Sigmoid colon (tissue), 7 donors: ENCODE data around the gene GALNT18. TPM values are rescaled to one million over a fixed set of nuclear protein-coding genes. Genes with fewer than 3 reads are reported as not detected.
A peak's percentile ranks its signal among the peaks of the same experiment; 100 is the strongest.

Experiments used
- DNase-seq: peaks from one replicate; pipeline ENCODE4 v3.0.0-alpha.2; 2019
- H3K27ac ChIP-seq, 4 donors: fragments of 200-600 bp; sonication (generic); one replicate each; pipeline ENCODE4 v1.5.1; 2016 to 2019; ENCODE audit warnings: mild to moderate bottlenecking in 1 of 4
- H3K27me3 ChIP-seq, 3 donors: fragments of 200-600 bp; sonication (generic); one replicate each; pipeline ENCODE4 v1.5.1; 2019; ENCODE audit warnings: mild to moderate bottlenecking in 1 of 3
- H3K36me3 ChIP-seq, 4 donors: fragments of 200-600 bp; sonication (generic); one replicate each; pipeline ENCODE4 v1.5.1; 2016 to 2019
- H3K4me1 ChIP-seq, 4 donors: fragments of 200-600 bp; sonication (generic); one replicate each; pipeline ENCODE4 v1.5.1; 2017 to 2019
- H3K4me3 ChIP-seq, 4 donors: fragments of 200-600 bp; sonication (generic); one replicate each; pipeline ENCODE4 v1.5.1; 2017 to 2019; ENCODE audit warnings: mild to moderate bottlenecking in 2 of 4, moderate library complexity in 1 of 4
- H3K9me3 ChIP-seq, 4 donors: fragments of 200-600 bp in 3 of 4; sonication (generic) in 3 of 4; one replicate each; pipeline versions ENCODE4 v1.5.1 to v1.6.1; 2013 to 2019
- EP300 ChIP-seq, 4 donors: sonication (generic); formaldehyde crosslinking; IDR thresholded peaks; one replicate each; pipeline ENCODE4 v1.6.1; 2017; ENCODE audit warnings: antibody characterized with exemption in 4 of 4
- POLR2A ChIP-seq, 2 donors: fragments of 450-650 bp; IDR thresholded peaks; one replicate each; pipeline ENCODE4 v1.6.1; 2016; ENCODE audit warnings: antibody characterized with exemption in 2 of 2, mild to moderate bottlenecking in 2 of 2, moderate library complexity in 2 of 2
- POLR2AphosphoS5 ChIP-seq, 4 donors: sonication (generic); formaldehyde crosslinking; IDR thresholded peaks; one replicate each; pipeline ENCODE4 v1.6.1; 2017; ENCODE audit warnings: antibody characterized with exemption in 4 of 4
- WGBS, 2 donors: extraction: QIAGEN DNeasy Blood & Tissue Kit; methylation state at CpG; one replicate each; pipeline ENCODE4 v1.1.7; 2013; 5-methylcytosine and 5-hydroxymethylcytosine counted together
- intact Hi-C: fragments of 100-400 bp; cut with DNase I; formaldehyde crosslinking; loops from one replicate; pipeline ENCODE4 v1.15.1; 2023
- polyA plus RNA-seq, 3 donors: library from polyadenylated mRNA; stranded (reverse); fragments of 200-250 nt; gene quantifications; one replicate each; pipeline ENCODE4 v1.2.3, GENCODE V29; 2013
- total RNA-seq, 4 donors: library from RNA; depleted of rRNA; stranded (reverse); fragments of >200 nt; gene quantifications; one replicate each; pipeline ENCODE4 v1.1.0, GENCODE V29; 2016
- TF ChIP-seq, protein P1 (sequence below), 4 experiments: fragments of 450-650 bp in 3 of 4; fragments of 200-600 bp in 1 of 4; IDR thresholded peaks; one replicate each; pipeline ENCODE4 v1.5.1; 2016 to 2019; ENCODE audit warnings: antibody characterized with exemption in 4 of 4, mild to moderate bottlenecking in 3 of 4, moderate library complexity in 2 of 4
- donor health status: healthy with polysubstance abuse.
- donor health status: Bipolar disorder and iron deficiency.
- donor health status: healthy.

GALNT18 gene
- total and polyA plus RNA-seq, 7 donors = 0.92 to 48.6 (median 34.9) TPM

DNA sequence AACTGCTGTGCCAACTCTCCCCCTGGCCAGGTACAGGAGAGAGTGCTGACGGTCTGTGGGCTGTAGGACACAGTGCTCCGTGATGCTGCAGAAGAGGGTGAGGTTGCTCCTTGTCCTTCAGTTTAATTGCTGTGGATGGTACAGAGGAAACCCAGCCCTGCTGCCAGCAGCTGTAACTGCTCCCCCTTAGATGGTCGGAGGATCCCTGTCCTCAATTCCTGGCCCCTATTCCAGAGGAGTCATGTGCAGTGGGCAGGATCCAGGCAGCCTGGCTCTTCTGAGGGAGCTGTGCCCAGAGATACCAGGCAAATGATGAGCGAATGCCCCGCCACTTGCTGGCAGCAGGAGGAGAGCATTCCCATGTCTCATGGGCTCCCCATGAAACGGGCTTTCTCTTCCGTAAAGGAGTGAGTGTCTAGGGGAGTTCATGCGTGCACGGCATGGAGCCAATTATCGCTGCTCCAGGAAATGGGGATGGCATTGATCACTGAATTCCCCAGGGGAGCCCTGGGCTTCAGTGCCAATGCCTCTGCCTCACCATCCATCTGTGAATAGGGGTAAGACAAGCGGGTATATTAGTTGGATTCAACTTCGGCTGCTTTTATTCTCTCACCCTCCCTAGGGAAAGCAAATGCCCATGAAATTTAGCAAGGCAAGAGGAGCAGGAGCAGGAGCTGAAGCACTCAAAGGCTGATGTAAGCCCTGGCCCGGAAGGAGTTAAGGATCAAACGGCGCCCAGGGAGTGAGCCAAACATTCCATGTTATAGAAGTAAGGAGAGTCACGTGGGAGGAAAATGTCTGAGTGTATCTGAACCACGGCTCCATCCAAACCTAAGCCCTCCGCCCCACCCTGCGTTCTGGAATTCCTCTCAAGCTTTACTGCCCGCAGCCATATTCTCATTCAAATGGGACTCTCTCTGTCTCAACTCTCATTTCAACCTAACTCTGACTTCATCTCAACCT is 217.8 kb downstream of the GALNT18 start:
- Histone ChIP-seq H3K4me3 (peak overlapping the region in 1 of 4 donors; percentile 15), H3K4me1 (peaks cover 0 to 80% (median 64%) of the 10 kb centered on the region in 4 donors), H3K9me3 (no peaks in the 10 kb centered on the region), H3K27me3 (no peaks in the 10 kb centered on the region), H3K36me3 (no peaks in the 10 kb centered on the region), H3K27ac (peak overlapping the region in 3 of 4 donors; percentile 75 to 94 (median 86))
- intact Hi-C loops = loop anchor here (5.0 kb wide), 2 partner anchors 367 to 472 kb away; no protein-coding TSS in a partner anchor
- WGBS, 2 donors = 77 to 78% methylated on average over 20 of the region's 20 CpGs
- TF ChIP-seq POLR2AphosphoS5 (IDR thresholded peaks at IDR 0.05) (peak in 2 of 4 donors; percentile 68 to 83), EP300 (IDR thresholded peaks at IDR 0.05) (peak in 3 of 4 donors; percentile 9 to 87 (median 60)), POLR2A (IDR thresholded peaks at IDR 0.05) (no peak)
- TF ChIP-seq, protein P1, sequence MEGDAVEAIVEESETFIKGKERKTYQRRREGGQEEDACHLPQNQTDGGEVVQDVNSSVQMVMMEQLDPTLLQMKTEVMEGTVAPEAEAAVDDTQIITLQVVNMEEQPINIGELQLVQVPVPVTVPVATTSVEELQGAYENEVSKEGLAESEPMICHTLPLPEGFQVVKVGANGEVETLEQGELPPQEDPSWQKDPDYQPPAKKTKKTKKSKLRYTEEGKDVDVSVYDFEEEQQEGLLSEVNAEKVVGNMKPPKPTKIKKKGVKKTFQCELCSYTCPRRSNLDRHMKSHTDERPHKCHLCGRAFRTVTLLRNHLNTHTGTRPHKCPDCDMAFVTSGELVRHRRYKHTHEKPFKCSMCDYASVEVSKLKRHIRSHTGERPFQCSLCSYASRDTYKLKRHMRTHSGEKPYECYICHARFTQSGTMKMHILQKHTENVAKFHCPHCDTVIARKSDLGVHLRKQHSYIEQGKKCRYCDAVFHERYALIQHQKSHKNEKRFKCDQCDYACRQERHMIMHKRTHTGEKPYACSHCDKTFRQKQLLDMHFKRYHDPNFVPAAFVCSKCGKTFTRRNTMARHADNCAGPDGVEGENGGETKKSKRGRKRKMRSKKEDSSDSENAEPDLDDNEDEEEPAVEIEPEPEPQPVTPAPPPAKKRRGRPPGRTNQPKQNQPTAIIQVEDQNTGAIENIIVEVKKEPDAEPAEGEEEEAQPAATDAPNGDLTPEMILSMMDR (IDR thresholded peaks at IDR 0.05) = no peak
- peak; percentile 86 for DNase-seq

DNA sequence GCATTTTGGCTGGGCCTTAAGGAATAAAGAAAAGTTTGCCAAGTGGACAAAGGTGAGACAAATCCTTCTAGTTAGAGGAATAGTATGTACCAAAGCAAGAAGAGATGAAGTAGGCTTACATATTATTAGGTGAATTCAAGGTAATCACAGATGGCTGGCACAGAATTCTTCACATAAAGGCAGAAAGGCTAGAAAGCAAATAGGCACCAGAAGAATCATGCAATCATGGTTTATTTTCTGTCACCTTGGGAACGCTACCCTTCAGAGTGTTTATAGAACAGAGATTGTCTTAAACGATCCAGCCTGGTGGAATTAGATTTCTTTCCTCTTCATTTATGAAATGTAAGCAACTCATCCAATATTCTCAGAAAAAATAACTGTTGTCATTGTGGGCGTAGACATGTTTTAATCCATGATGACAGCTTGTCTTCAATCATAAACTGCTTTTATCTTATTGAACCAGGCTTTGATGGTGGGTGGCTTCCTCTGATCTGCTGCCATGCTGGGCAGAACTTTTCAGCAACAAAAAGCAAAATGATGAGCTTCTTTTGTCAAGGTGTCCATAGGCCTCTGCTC is 219.8 kb downstream of the GALNT18 start:
- peak overlapping the region in 3 of 4 donors; percentile 43 to 94 (median 86) for H3K27ac ChIP-seq
- intact Hi-C loops = loop anchor here (5.0 kb wide), 2 partner anchors 365 to 470 kb away; no protein-coding TSS in a partner anchor
- TF ChIP-seq POLR2A (IDR thresholded peaks at IDR 0.05) = no peak
- no peaks in the 10 kb centered on the region for H3K9me3 ChIP-seq
- H3K27me3 ChIP-seq = no peaks in the 10 kb centered on the region
- no peak overlapping the region for H3K4me3 ChIP-seq
- H3K4me1 ChIP-seq = peaks cover 0 to 62% (median 46%) of the 10 kb centered on the region in 4 donors
- DNase-seq = no peak
- 49 to 70% methylated on average over 3 of the region's 3 CpGs for WGBS, 2 donors
- no peaks in the 10 kb centered on the region for H3K36me3 ChIP-seq

DNA sequence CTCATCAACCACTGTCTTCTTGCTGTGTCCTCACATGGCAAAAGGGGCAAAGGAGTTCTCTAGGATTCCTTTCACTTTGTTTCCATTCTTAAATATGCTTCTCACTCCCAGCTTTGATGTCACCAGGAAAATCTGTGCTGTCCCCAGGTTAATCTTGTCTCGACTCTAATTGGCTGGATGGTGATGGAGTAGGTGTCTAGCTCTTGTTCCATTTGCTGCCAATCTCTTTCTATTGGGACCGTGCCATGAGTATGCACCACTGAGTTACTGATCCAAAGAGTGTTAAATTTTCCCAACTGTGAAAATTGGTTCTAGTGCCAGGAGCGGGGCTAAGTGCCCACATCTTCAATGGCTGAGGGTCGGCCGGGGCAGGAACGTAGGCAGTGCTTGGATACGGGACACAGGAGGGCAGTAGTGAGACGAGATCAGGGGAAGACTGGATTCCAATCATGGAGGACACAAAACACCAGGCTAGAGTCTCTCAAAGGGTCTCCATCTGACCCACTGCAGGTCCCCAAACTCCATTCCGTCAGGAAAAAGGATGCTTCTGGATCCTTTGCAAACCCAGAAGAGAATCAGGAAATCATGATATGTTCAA is 221.1 kb downstream of the GALNT18 start:
- intact Hi-C loops = loop anchor here (5.0 kb wide), 2 partner anchors 363 to 468 kb away; no protein-coding TSS in a partner anchor
- WGBS, 2 donors = 87 to 88% methylated on average over 9 of the region's 9 CpGs
- H3K9me3 ChIP-seq = no peaks in the 10 kb centered on the region
- H3K27ac ChIP-seq = peak overlapping the region in 1 of 4 donors; percentile 94
- TF ChIP-seq POLR2AphosphoS5 (IDR thresholded peaks at IDR 0.05) (no peak), EP300 (IDR thresholded peaks at IDR 0.05) (no peak), POLR2A (IDR thresholded peaks at IDR 0.05) (no peak)
- TF ChIP-seq, protein P1 (IDR thresholded peaks at IDR 0.05) = no peak
- no peak overlapping the region for H3K4me3 ChIP-seq
- no peak for DNase-seq
- no peaks in the 10 kb centered on the region for H3K27me3 ChIP-seq
- no peaks in the 10 kb centered on the region for H3K36me3 ChIP-seq
- peaks cover 0 to 62% (median 46%) of the 10 kb centered on the region in 4 donors for H3K4me1 ChIP-seq

DNA sequence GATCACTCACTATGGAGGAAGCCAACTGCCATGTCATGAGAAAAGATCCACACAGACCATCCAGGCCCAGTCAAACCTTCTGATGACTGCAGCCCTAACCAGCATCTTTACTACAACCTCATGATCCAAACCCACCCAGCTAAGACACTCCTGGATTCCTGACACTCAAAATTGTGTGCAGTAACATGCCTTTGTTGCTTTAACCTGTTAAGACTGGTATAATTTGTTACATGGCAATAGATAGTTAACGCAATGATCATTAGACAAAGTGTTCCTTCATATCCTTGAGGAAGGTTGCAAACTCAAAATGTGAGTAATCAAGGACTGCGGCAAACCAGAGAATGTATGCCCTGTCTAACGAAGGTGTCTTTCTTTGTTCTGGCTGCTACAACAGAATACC is 221.7 kb downstream of the GALNT18 start:
- TF ChIP-seq POLR2A (IDR thresholded peaks at IDR 0.05) (no peak), EP300 (IDR thresholded peaks at IDR 0.05) (no peak), POLR2AphosphoS5 (IDR thresholded peaks at IDR 0.05) (no peak)
- TF ChIP-seq, protein P1 (IDR thresholded peaks at IDR 0.05) = no peak
- Histone ChIP-seq H3K4me3 (no peak overlapping the region), H3K27ac (no peak overlapping the region), H3K4me1 (peaks cover 0 to 61% (median 48%) of the 10 kb centered on the region in 4 donors), H3K9me3 (no peaks in the 10 kb centered on the region), H3K27me3 (no peaks in the 10 kb centered on the region), H3K36me3 (no peaks in the 10 kb centered on the region)
- no peak for DNase-seq
- WGBS, 2 donors = 95 to 98% methylated on average over 3 of the region's 3 CpGs
- intact Hi-C loops = loop anchor here (5.0 kb wide), 2 partner anchors 363 to 468 kb away; no protein-coding TSS in a partner anchor
